GM18505 (cell line): ENCODE results near the gene EHBP1L1.

Experiments
- ATAC-seq: cut with Tn5 transposase; IDR thresholded peaks from one replicate; pipeline ENCODE4 v1.9.1; 2021; ENCODE audit not compliant: unreplicated experiment
- POLR2A ChIP-seq: IDR thresholded peaks from 4 replicates; pipeline ENCODE4 v1.6.1; 2011; ENCODE audit warnings: borderline replicate concordance; ENCODE audit not compliant: insufficient read depth, insufficient read length; ENCODE audit errors: extremely low read depth

The EHBP1L1 gene

DNA sequence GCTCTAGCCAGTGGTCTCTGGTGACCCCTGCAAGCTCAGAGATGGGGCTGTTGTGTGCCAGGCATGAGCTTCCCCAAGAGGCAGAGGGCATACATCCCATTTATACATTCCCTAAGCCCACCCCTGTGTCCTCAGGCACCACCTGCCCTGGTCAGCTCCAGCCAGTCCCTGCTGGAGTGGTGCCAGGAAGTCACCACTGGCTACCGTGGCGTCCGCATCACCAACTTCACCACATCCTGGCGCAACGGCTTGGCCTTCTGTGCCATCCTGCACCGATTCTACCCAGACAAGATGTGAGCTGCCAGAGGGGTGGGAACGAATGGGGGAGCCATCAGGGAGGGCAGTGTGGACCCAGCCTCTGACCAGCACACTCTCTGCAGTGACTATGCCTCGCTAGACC lies 8.3 kb downstream of the EHBP1L1 start:
- TF ChIP-seq POLR2A = no peak

GRCh38 chr11:65584723-65585171 lies 8.9 kb downstream of the EHBP1L1 start:
- no peak for ATAC-seq
- no peak for TF ChIP-seq POLR2A

More for the DNA sequence above, 8.3 kb downstream of the EHBP1L1 start:
- ATAC-seq = no peak

GRCh38 chr11:65585396-65586246 lies 9.8 kb downstream of the EHBP1L1 start:
- no peak for TF ChIP-seq POLR2A
- ATAC-seq = no peak

GRCh38 chr11:65586247-65586630 lies 10.4 kb downstream of the EHBP1L1 start:
- no peak for ATAC-seq
- TF ChIP-seq POLR2A = no peak

- TF ChIP-seq POLR2A = no peak
- ATAC-seq = no peak
These were observed 10.8 kb downstream of the EHBP1L1 start for GRCh38 chr11:65586676-65587075.

- ATAC-seq = peak; percentile 61
- TF ChIP-seq POLR2A = peak; percentile 59
These were observed 12.6 kb downstream of the EHBP1L1 start for GRCh38 chr11:65588199-65589054.

- TF ChIP-seq POLR2A = no peak
- no peak for ATAC-seq
These were observed 13.8 kb downstream of the EHBP1L1 start for GRCh38 chr11:65589444-65590239.

GRCh38 chr11:65590240-65590738 lies 14.4 kb downstream of the EHBP1L1 start:
- no peak for ATAC-seq
- no peak for TF ChIP-seq POLR2A

DNA sequence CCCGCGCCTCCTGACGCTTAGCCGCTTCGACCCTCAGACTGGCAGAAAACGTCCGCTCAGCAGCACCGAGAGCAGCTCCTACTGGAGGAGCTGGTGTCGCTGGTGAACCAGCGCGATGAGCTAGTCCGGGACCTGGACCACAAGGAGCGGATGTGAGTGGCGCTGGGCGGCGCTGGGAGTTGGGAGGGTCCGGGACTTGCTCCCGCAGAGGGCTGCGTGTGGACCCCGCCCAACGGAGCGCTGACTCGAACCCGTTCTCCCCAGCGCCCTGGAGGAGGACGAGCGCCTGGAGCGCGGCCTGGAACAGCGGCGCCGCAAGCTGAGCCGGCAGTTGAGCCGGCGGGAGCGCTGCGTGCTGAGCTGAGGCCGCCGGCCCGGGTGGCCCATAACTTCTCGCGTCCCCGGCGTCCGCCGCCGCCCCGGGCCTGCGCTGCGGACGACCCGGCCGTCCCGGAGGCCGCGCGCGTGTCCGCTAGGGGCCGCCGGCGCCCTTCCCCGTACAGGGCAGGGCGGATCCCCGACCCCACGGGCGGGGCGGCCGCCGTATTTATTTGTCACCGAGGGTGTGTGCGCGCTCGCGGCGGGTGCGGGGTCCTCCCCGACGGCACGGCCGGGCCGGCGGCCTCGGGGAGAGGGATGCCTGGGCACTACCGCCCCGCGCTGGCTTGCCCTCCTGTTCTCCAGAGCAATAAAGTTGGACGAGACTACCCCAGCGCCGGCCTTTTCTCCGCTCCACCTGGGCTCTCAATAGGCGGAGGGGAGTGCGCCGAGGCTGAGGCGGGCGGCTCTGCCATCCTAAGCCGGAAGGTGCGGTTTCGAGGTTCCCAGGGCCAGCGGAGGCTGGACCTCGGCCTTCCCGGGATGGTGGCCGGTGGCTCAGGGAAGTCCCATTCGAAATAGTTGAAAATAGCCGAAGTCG lies 16.3 kb downstream of the EHBP1L1 start:
- ATAC-seq = no peak
- no peak for TF ChIP-seq POLR2A

DNA sequence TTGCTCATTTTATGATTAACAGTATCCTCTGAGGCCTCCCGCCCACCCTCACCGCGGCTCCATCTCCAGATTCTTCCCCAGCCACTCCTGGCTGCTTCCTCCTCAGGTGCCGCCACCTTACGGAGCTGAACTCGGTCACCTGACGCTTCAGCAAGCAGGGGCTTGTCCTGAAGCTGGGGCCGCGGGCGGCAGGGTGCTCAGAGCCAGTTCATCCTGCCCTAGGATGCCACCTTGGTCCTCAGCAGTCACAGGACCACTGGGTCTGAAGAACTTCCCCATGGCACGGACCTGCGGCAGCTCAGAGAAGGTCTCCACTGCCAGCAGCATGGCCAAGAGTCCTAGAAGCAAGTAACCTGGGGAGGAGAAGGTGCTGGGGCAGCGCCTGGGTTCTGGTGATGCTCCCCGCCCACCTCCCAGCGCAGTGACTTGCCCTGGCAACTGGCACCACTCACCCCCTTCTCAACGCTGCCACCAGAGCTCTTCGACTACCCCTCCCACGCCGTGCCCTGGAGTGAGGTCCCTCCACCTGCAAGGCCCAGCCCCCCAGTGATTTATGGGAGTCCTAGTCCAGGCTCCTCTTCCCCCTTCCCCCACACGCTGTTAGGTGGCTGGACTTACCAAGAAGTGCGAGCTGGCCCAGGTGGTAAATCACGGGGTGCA lies 17.1 kb downstream of the EHBP1L1 start:
- no peak for ATAC-seq

More for the DNA sequence above, 17.1 kb downstream of the EHBP1L1 start:
- no peak for TF ChIP-seq POLR2A
